T-cell (primary cell): ENCODE data around the gene TAS1R1. TPM values are rescaled to one million over a fixed set of nuclear protein-coding genes. Genes with fewer than 3 reads are reported as not detected.

Experiments
- ATAC-seq, 4 experiments: fragments of 200-7000 bp in 3 of 4; fragments of 150-1000 bp in 1 of 4; cut with Tn5 transposase; replicated peaks in 1 of 4; 1 replicate in 3 of 4; 2 replicates in 1 of 4; pipeline ENCODE4 v1.10.0; 2021; ENCODE audit warnings: moderate library complexity in 3 of 4, mild to moderate bottlenecking in 2 of 4, moderate number of reproducible peaks in 1 of 4
- CTCF ChIA-PET, 2 donors: fragments of 300-600 bp; sonication (Branson Sonifier 250); formaldehyde crosslinking; loops; one replicate each; lab custom pipeline; 2022; ENCODE audit warnings: antibody characterized with exemption in 2 of 2; lab: Charles Lee
- POLR2A ChIA-PET, 2 donors: fragments of 300-600 bp; sonication (Branson Sonifier 250); formaldehyde crosslinking; loops; one replicate each; lab custom pipeline; 2022; ENCODE audit warnings: antibody characterized with exemption in 2 of 2; lab: Charles Lee
- DNase-seq, 35 experiments: peaks; one replicate each; pipeline versions ENCODE4 v3.0.0 to v3.0.0-alpha.2; 2013 to 2023
- H3K27ac ChIP-seq: one replicate; pipeline ENCODE4 v1.5.1; 2013; ENCODE audit warnings: low read length
- H3K27me3 ChIP-seq, 2 experiments: replicated peaks in 1 of 2; 1 replicate in 1 of 2; 2 replicates in 1 of 2; pipeline versions ENCODE4 v1.6.1 to v1.7.0; 2013; ENCODE audit warnings: low read length in 1 of 2, mixed read lengths in 1 of 2; ENCODE audit not compliant: control insufficient read depth in 2 of 2, insufficient read depth in 2 of 2; ENCODE audit errors: extremely low read depth in 1 of 2
- H3K36me3 ChIP-seq, 2 donors: 1 replicate in 1 of 2; 2 replicates in 1 of 2; pipeline versions ENCODE4 v1.6.1 to v1.7.0; 2013; ENCODE audit warnings: low read length in 1 of 2; ENCODE audit not compliant: control insufficient read depth in 2 of 2, insufficient read depth in 1 of 2; ENCODE audit errors: extremely low read depth in 1 of 2
- H3K4me1 ChIP-seq, 2 experiments: 1 replicate in 1 of 2; 2 replicates in 1 of 2; pipeline versions ENCODE4 v1.6.1 to v1.7.0; 2013; ENCODE audit warnings: low read length in 2 of 2, mixed read lengths in 1 of 2; ENCODE audit not compliant: insufficient read depth in 2 of 2, control insufficient read depth in 1 of 2; ENCODE audit errors: extremely low read depth in 1 of 2
- H3K4me3 ChIP-seq, 2 donors: 1 replicate in 1 of 2; 2 replicates in 1 of 2; pipeline versions ENCODE4 v1.5.1 to v1.7.0; 2013; ENCODE audit warnings: mild to moderate bottlenecking in 2 of 2, low read length in 1 of 2, moderate library complexity in 1 of 2; ENCODE audit not compliant: control insufficient read depth in 1 of 2; ENCODE audit errors: extremely low read depth in 1 of 2
- H3K9me3 ChIP-seq: 2 replicates; pipeline ENCODE4 v1.7.0; 2013
- H3K27ac Mint-ChIP-seq, 2 donors: one replicate each; pipeline ENCODE4 v1.8.0; 2020 to 2021; ENCODE audit warnings: mild to moderate bottlenecking in 2 of 2, mixed read lengths in 2 of 2
- H3K27me3 Mint-ChIP-seq, 2 donors: one replicate each; pipeline ENCODE4 v1.8.0; 2021 to 2022; ENCODE audit warnings: mixed read lengths in 2 of 2
- H3K36me3 Mint-ChIP-seq: one replicate; pipeline ENCODE4 v1.8.0; 2021; ENCODE audit warnings: mixed read lengths
- H3K4me1 Mint-ChIP-seq, 3 donors: one replicate each; pipeline ENCODE4 v1.8.0; 2020 to 2022; ENCODE audit warnings: mixed read lengths in 3 of 3, mild to moderate bottlenecking in 1 of 3
- H3K4me3 Mint-ChIP-seq, 3 donors: one replicate each; pipeline ENCODE4 v1.8.0; 2020 to 2022; ENCODE audit warnings: mild to moderate bottlenecking in 3 of 3, mixed read lengths in 3 of 3, moderate library complexity in 3 of 3
- H3K9me3 Mint-ChIP-seq, 3 donors: one replicate each; pipeline ENCODE4 v1.8.0; 2020 to 2022; ENCODE audit warnings: mixed read lengths in 3 of 3
- WGBS: methylation state at CpG from one replicate; pipeline ENCODE4 v1.1.5; 2013; ENCODE audit warnings: missing lambda C conversion rate; ENCODE audit not compliant: insufficient coverage; 5-methylcytosine and 5-hydroxymethylcytosine counted together
- total RNA-seq, 35 experiments: library from RNA in 6 of 35; stranded (reverse) in 6 of 35; fragments of 120-200 nt in 1 of 35; gene quantifications; one replicate each; pipeline versions ENCODE4 v1.2.1 to v1.2.4 and lab custom pipeline; 2013 to 2026

TAS1R1 gene
- total RNA-seq, 5 donors from 2014 or later (not counting 1 experiment from before 2014, with no cell fraction given): not detected

DNA sequence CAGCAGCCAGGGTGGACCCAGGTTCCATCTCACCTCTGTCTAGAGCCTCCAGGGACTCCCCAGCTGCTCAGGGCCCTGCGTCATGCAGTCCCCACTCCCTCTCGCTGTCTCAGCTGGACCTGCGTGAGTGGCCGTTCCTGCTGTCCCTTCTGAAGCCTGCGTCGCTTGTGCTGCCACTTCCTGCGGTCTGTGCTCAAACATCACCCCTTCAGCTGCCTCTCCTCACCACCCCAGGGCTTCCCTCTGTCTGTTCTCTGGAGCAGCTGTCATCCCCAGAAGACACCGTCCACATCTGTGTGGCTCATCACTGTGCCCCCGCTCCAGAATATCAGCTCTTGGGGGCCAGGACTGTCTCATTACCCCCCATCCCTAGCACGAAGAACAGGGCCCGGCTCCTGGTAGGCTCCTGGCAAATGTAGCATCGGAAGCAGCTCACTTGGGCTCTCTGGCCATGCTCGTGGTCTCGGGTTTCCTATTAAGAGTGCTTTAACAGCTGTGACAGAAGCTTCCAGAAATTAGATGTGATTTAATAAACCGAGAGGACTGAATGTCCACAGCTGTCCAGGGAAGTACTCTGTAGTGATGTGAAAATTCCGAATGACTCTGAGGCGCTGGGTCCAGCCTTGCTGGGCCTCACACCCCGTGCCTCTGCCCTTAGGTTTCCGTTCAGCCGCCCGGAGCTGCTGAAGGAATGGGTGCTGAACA lies 72.9 kb downstream of the TAS1R1 start:
- DNase-seq: no peak
- no peak overlapping the region for H3K4me3 ChIP-seq
- H3K9me3 ChIP-seq: no peaks in the 10 kb centered on the region
- H3K27me3 ChIP-seq: no peaks in the 10 kb centered on the region
- peaks cover 15% of the 10 kb centered on the region for H3K36me3 Mint-ChIP-seq
- no peaks in the 10 kb centered on the region for H3K9me3 Mint-ChIP-seq
- ATAC-seq: no peak
- WGBS: 98% methylated on average over 17 of the region's 21 CpGs
- ChIA-PET POLR2A (no interaction called here), CTCF (no interaction called here)
- no peak overlapping the region for H3K27ac Mint-ChIP-seq
- H3K27ac ChIP-seq: no peak overlapping the region
- H3K4me1 Mint-ChIP-seq: peaks cover 25 to 36% (median 34%) of the 10 kb centered on the region in 3 donors
- H3K27me3 Mint-ChIP-seq: no peaks in the 10 kb centered on the region
- H3K4me3 Mint-ChIP-seq: peak overlapping the region in 2 of 3 donors; percentile 58 to 85
- H3K36me3 ChIP-seq: peaks cover 6 to 41% of the 10 kb centered on the region in 2 donors
- H3K4me1 ChIP-seq: peaks cover 2 to 33% of the 10 kb centered on the region in 2 experiments

DNA sequence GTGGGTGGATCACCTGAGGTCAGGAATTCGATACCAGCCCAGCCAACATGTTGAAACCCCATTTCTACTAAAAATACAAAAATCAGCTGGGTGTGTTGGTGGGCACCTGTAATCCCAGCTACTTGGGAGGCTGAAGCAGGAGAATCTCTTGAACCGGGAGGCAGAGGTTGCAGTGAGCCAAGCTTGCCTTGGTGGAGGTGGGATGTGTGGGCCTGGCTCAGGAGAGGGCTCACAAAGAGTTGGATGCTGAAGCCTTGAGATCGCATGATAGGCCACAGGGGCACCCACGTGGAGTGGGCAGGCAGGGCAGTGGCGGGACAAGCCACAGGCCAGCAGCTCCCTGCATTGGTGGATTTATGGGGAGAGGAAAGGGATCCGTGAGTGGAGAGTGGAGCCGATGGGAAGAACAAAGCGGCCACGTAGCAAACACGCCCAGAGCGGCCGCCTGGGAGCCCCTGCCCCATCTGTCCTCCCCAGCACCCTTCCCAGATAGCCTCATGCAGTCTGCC lies 73.9 kb downstream of the TAS1R1 start:
- CTCF ChIA-PET: no interaction called here
- H3K9me3 Mint-ChIP-seq: no peaks in the 10 kb centered on the region
- 94% methylated on average over 9 of the region's 12 CpGs for WGBS
- no peak overlapping the region for H3K27ac Mint-ChIP-seq
- ATAC-seq (no peak), DNase-seq (no peak)
- Histone ChIP-seq H3K4me3 (no peak overlapping the region), H3K4me1 (peaks cover 2 to 33% of the 10 kb centered on the region in 2 experiments), H3K27ac (no peak overlapping the region), H3K9me3 (no peaks in the 10 kb centered on the region), H3K36me3 (peaks cover 7 to 51% of the 10 kb centered on the region in 2 donors), H3K27me3 (no peaks in the 10 kb centered on the region)
- no peak overlapping the region for H3K4me3 Mint-ChIP-seq
- POLR2A ChIA-PET: no interaction called here
- no peaks in the 10 kb centered on the region for H3K27me3 Mint-ChIP-seq
- H3K36me3 Mint-ChIP-seq: peaks cover 18% of the 10 kb centered on the region
- H3K4me1 Mint-ChIP-seq: peaks cover 25 to 32% (median 31%) of the 10 kb centered on the region in 3 donors

Other genes starting within 250 kb of the TAS1R1 start
- gene ACOT7, start 161.5 kb upstream of the TAS1R1 start, total RNA-seq: 1 to 10 TPM; 6.1 to 9.3 (median 7.4) TPM
- gene HES2, start 135.4 kb upstream of the TAS1R1 start, total RNA-seq: under 1 TPM in 1 of 5 donors, not detected in 4; 0.16 TPM
- gene ESPN, start 130.5 kb upstream of the TAS1R1 start, total RNA-seq: 1 to 10 TPM; 2.1 to 9.2 (median 6.2) TPM
- gene TNFRSF25, start 89.1 kb upstream of the TAS1R1 start, total RNA-seq: 100 to 1,000 TPM; 215 to 580 (median 446) TPM
- 10 to 100 TPM in 1 of 5 donors, 1 to 10 TPM in 4; 7.1 to 18.2 (median 8.4) TPM for gene PLEKHG5, start 63.6 kb upstream of the TAS1R1 start, total RNA-seq
- gene NOL9, start 794 bp upstream of the TAS1R1 start, total RNA-seq: 10 to 100 TPM; 48.6 to 66.6 (median 58.7) TPM
- gene ZBTB48, start 24.7 kb downstream of the TAS1R1 start, total RNA-seq: 10 to 100 TPM; 42.2 to 82.3 (median 70.3) TPM
- 10 to 100 TPM; 21.9 to 72.3 (median 61.6) TPM for gene KLHL21, start 47.6 kb downstream of the TAS1R1 start, total RNA-seq
- gene PHF13, start 58.4 kb downstream of the TAS1R1 start, total RNA-seq: 10 to 100 TPM in 3 of 5 donors, 1 to 10 TPM in 2; 6.0 to 12.7 (median 11.9) TPM
- gene THAP3, start 69.6 kb downstream of the TAS1R1 start, total RNA-seq: 10 to 100 TPM; 12.8 to 37.1 (median 26.1) TPM
- gene DNAJC11, start 146.5 kb downstream of the TAS1R1 start, total RNA-seq: 10 to 100 TPM; 38.5 to 45.2 (median 42.1) TPM
- 10 to 100 TPM; 29.7 to 37.4 (median 34.6) TPM for gene CAMTA1, start 230.1 kb downstream of the TAS1R1 start, total RNA-seq